ENCODE results near the gene CHRNA4.

The CHRNA4 gene

GRCh38 chr20:63360850-63361518 lies at the start of gene CHRNA4:
Gene CHRNA4 (minus strand): TSS chr20:63361349. CDS start chr20:63361165, 184 bp downstream.
- no peak for DNase-seq

GRCh38 chr20:63409834-63410435 lies 48.8 kb upstream of the CHRNA4 start:
- no peak for DNase-seq

DNA sequence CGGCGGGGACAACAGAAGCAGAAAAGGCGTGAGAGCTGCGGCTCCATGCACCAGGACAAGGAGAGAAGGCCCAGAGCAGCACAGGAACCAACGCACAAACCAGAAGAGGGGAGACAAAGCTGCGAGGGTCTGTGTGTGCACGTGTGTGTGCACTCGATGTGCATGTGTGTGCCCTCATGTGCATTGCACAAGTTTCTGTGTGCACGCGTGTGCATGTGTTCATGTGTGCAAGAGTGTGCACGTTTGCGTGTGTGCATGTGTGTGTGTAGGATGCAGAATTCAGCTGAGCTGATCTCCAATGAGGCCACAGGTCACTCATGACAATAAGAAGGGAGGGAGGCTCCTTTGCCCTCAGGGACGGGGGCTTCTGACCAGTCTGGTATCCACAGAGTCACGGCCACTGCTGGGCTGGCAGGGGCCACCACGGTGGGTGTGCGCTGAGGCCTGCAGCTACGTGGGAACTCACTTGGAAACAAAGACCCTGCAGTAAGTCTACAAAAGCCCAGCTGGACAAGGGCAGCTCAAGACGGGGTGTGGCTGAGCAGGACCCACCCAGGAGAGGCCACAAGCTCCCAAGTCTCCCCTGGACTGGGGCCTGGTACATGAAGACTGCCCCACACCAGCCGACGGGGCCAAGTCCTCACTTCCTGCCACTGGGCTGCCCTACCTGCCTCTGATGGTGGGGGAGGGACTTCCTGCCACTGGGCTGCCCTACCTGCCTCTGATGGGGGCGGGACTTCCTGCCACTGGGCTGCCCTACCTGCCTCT lies 48.1 kb upstream of the CHRNA4 start:
- no peak for DNase-seq

DNA sequence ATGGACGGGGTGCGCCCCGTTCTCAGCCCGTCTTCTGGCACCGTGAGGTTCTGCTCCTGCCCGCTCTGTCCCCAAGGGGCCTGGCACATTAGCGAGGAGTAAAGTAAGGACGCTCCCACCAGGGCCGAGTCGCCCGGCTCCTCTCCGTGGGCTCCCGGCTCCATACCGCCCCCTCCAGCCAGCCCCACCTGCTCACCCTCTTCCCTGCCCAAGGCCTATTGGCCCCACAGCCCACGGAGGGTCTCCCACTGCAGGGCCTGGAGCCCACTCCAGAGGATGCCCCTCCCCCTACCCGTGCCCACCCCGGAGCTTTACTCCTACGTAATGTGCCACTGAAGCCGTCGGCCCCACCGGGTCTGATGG lies 47.5 kb upstream of the CHRNA4 start:
- no peak for DNase-seq

- no peak for DNase-seq
Measured at GRCh38 chr20:63407928-63408683, 47.0 kb upstream of the CHRNA4 start.

GRCh38 chr20:63406617-63407245 lies 45.6 kb upstream of the CHRNA4 start:
- no peak for DNase-seq

GRCh38 chr20:63406011-63406410 lies 44.9 kb upstream of the CHRNA4 start:
- no peak for DNase-seq

GRCh38 chr20:63405102-63405730 lies 44.1 kb upstream of the CHRNA4 start:
- DNase-seq = peak; percentile 49

DNA sequence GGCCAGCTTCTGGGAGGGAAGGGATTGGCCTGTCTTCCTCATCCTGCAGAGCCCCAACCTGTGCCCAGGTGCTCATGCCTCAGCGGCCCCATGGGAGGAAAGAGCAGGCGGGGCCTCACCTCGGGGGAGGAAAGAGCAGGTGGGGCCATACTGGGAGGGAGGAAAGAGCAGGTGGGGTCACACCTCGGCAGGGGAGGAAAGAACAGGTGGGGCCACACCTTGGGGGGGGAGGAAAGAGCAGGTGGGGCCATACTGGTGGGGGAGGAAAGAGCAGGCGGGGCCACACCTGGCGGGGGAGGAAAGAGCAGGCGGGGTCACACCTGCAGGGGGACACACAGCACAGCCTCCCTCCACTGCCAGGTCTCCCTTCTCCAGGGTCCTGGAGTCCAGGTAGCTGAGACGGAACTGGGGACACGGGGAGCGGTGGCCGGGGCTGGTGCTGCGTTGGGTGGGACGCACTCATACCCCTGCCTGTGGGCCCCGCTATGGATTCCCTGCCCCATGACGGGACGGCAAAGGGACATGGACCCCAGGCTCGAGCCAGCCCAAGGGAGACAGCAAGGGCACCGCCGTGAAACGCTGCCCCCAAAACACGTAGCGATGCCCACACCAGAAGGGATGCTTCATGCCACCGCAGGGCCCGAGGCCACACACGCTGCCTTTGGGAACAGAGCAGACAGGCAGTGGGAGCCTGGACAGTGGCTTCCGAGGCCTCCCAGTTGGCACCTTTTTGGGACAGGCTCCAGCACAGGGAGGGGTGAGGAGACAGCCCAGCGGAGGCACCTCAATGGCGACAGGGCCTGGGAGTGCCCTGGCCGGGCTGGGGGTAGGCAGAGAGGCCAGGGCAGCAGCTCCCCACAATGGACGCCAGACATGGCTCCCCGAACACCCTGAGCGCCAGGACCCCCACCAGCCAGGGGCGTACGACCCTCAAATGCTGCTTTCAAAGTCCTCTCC lies 43.3 kb upstream of the CHRNA4 start:
- no peak for DNase-seq

DNA sequence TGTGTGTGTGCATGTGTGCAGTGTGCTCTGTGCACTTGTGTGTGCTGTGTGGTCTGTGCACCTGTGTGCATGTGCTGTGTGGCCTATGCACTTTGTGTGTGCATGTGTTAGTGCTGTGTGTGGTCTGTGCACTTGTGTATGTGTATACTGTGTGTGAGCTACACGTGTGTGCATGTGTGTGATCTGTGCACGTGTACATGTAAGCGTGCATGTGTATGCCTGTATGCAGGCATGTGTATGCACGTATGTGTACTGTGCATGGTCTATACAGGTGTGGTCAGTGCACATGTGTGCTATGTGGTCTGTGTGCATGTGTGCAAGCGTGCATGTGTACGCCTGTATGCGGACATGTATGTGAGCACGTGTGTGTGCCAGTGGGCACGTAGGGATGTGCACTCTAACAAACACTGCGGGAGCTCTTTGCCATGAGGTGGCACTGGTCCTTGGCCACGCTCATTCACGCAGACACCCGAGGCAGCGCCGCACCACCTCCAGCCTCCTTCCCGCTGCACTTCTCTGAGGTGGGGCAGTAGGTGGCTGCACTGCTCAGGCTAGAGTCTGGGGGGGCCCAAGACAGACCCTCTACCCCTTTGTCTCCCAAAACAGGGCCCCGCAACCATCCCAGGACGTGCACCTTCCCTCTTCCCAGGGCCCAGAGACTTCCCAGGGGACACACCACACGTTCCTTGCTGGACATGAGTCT lies 42.4 kb upstream of the CHRNA4 start:
- DNase-seq = no peak

DNA sequence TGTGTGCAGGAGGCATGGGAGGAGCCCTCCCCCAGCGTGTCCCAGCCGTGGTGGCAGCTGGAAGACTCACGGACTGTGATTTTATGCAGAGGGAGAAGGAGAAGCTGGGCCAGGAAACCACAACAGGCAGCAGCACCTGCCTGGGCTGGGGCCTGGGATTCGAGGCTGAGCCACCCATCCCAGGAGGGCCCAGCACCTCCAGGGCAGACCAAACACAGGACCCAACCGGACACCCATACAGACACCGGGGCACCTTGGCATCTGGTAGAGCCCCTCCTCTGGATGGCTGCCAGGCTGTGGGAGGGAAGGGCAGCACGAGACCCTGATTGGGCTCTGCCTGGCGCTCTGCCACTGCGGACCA lies 41.7 kb upstream of the CHRNA4 start:
- no peak for DNase-seq

DNA sequence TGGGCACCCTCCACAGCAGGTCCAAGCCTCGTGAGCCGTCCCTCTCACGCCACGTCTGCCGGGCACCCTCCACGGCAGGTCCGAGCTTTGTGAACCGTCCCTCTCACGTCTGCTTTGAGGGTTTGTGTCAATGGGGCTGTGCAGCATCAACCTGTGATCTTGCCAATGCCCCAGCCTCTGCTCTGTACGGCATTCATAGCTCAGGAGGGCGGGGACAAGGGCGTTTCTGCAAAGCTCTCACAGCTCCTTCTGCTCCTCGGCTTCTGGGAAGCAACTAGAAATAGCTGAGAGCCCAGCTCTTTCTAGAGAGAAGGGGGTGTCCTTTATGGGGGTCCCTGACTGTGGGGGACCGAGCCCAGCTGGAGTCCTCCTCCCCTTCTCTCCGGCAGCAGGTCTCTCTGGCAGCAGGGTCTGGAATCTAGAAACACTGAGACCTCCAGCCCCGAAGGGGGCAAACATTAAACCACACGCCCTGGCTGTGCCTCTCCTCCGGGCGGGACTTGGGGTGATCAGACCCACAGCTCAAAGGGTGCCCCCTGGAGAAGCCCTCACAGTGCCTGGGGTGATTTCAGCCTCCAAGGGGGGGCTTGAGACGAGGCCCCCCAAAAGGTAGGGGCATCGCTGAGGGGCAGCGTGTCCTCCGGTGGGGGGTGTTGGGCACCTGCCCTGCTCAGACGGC lies 41.2 kb upstream of the CHRNA4 start:
- peak; percentile 30 for DNase-seq

GRCh38 chr20:63401384-63402110 lies 40.4 kb upstream of the CHRNA4 start:
- DNase-seq = no peak

- DNase-seq = no peak
Measured at GRCh38 chr20:63400486-63401210, 39.5 kb upstream of the CHRNA4 start.

- no peak for DNase-seq
Measured at GRCh38 chr20:63399596-63400375, 38.6 kb upstream of the CHRNA4 start.

DNA sequence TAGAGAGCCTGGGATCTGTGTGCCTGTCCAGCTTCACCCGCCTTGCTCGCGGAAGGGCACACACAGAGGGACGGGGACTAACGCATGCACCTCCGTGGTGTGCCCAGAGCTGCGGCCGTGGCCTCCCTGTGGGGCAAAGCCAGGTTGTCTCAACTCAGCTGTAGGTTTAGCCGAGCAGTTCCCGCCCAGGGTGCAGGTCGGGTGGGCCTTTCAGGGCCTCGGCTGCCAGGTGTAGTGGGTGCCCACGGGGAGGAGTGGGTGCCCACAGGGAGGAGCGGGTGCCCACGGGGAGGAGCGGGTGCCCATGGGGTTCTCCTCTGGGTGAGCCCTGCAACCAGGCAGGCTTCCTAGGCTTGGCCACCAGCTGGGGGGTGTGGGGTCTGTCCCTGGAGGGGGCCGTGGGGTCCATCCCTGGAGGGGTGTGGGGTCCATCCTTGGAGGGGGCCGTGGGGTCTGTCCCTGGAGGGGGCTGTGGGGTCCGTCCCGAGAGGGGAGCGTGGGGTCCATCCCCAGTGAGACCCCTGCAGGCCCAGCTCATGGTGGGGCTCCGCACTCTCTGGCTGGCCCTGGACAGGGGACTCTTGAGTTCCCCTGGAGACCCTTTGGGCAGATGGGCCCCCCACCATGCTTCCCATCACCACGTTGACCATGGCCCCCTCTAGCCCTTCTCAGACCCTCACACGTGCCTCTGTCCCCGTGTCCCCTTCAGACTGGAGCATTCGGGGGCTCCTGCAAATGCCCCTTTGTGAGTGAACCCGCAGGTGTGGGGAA lies 37.8 kb upstream of the CHRNA4 start:
- DNase-seq = no peak

- no peak for DNase-seq
Measured at GRCh38 chr20:63397946-63398450, 36.8 kb upstream of the CHRNA4 start.
